Lower leg skin (tissue), 3 donors: Measurements from ENCODE around the gene PPP2R5E.

ENCODE experiments used
- CTCF ChIP-seq, 3 donors: fragments of 450-650 bp; IDR thresholded peaks; one replicate each; pipeline ENCODE4 v1.5.1; 2016; ENCODE audit warnings: antibody characterized with exemption in 3 of 3, mild to moderate bottlenecking in 3 of 3, moderate library complexity in 2 of 3
- POLR2A ChIP-seq, 2 donors: fragments of 450-650 bp; IDR thresholded peaks; one replicate each; pipeline ENCODE4 v1.6.1; 2016 to 2017; ENCODE audit warnings: antibody characterized with exemption in 2 of 2, mild to moderate bottlenecking in 1 of 2, moderate library complexity in 1 of 2

GRCh38 chr14:63545431-63545830, 2.3 kb upstream of the PPP2R5E start:
- TF ChIP-seq POLR2A (IDR thresholded peaks at IDR 0.05) (no peak), CTCF (IDR thresholded peaks at IDR 0.05) (no peak)
